Lung microvascular endothelial cell (primary cell): Measurements from ENCODE around the gene LINC01488. TPM values are rescaled to one million over a fixed set of nuclear protein-coding genes. Genes with fewer than 3 reads are reported as not detected.
A peak's percentile ranks its signal among the peaks of the same experiment; 100 is the strongest.

ENCODE experiments used
- DNase-seq, 2 donors: peaks; one replicate each; pipeline versions ENCODE4 v3.0.0 to v3.0.0-alpha.2; 2010; ENCODE audit warnings: low read depth in 2 of 2
- total RNA-seq: library from RNA; depleted of rRNA; stranded (reverse); fragments of >200 nt; gene quantifications from 2 replicates; pipeline ENCODE4 v1.2.1, GENCODE V29; 2014

Gene LINC01488
- total RNA-seq, 1 donor from 2014 or later: under 0.01 TPM

- DNase-seq: no peak
These were observed 44.3 kb downstream of the LINC01488 start for GRCh38 chr11:69525516-69526452.

GRCh38 chr11:69526453-69526810, 45.0 kb downstream of the LINC01488 start:
- no peak for DNase-seq

- no peak for DNase-seq
These were observed 47.5 kb downstream of the LINC01488 start for GRCh38 chr11:69529001-69529400.

DNA sequence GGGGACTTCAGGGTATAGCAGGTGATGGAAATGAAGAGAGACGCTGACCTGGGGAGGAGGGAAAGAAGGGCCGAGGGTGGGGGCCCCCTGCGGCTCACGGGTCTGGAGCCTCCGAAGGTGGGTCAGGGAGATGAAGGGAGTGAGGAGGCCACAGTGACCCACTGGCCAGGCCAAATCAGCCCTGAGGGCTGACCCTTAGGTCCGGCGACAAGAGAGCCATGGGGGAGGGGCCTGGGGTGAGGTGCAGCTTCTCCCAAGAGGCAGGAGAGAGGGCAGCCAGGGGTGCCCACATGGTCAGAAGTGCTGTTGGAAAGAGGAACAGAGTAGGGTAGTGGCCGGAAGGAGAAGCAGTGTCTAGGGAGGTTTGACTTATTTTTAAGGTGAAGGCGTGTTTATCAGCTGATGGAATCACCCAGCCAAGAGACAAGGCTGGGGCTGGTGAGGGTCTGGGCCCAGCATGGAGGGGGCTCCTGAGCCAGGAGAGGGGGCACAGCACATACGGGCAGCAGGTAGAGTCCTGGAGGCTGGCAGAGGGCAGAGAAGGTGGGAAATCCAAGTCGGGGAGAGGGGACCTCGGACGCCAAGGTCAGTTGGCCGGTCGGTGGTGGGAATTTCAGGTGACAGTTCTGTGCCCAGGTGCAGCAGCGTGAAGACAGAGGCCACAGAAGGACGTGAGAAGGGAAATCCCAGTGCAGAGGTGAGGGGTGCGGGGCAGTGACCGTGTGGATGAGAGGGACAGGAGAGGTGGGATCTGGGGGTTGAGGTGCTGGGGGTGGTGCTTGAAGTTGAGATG, 49.0 kb downstream of the LINC01488 start:
- no peak for DNase-seq

DNA sequence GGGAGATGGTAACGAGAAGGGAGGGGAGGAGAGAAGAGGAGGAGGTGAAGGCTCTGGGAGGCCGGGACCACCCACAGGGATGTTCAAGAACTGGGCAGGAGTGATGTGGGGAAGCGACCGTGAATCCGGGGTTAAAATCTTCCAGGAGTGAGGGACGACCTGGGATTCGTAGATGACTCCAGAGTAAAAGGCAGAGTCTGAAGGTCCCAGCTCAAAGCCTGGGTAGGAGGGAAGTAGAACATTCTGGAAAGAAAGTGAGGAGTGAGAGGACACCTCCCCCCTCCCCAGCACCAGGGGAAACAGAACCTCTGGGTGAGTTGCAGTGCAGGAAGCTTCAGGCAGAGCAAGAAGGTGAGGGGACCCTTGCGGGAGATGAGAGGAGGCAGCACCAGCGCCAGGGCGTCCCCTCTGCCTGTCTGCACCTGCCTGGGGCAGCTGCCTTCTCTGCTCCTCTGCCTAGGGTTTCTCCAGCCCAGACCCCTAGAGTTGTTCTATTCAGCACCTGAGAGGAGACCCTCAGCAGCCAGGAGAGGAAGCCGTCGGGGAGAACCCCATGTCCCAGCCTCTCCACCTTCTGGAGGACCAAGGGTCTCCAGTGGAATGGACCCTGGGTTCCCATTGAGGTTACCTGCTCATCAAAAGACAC, 49.7 kb downstream of the LINC01488 start:
- DNase-seq: no peak

DNA sequence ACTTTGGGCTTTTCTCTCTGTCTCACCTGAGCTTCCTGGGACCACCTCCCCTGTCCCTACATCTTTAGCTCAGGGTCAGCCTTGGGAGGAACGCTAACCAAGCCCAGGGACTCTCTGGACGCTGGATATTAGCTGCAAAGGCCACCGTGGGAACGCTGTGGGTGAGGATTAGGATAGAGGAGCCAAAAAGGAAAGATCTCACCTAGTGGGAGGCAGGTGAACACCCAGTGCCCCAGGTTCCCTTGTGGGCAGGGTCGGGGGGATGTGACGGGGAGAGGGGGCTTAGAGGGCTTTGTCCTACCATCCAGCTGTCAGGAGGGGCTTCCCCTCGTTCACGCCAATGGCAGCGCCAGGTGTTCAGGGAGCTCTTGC, 50.2 kb downstream of the LINC01488 start:
- DNase-seq: no peak

DNA sequence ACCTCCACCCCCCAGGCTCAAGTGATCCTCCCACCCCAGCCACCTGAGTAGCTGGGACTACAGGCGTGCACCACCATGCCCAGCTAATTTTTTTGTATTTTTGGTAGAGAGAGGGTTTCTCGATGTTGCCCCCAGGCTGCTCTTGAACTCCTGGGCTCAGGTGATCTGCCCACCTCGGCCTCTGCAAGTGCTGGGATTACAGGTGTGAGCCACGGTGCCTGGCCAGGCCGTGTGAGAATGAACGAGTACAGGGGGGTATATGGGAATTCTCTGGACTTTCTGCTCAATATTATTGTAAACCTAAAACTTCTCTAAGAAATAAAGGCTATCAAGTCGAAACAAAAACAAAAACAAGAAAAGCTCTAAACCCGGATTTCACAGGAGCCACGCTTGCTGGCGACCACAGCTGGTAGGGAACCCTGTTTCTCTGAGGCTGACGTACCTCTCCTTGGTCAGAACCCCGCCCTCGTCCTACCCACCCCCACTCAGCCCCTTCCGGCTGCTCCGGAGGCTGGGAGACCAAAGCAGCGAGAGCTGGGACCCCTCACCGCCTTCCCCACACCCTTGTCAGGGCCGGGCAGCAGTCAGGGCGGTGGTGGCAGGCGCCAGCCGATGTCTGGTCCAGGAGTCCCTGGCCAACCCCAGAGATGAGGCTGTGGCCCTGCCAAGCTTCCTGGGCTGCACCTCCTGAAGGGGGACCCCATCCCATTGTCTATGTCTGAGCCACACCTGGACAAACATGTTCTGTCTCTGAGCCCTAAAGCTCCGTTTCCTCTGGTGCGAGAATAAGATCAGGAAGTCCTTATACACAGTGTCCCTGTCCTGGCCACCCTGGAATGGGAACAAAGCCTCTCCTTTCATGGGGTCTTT, 52.1 kb downstream of the LINC01488 start:
- DNase-seq: no peak

GRCh38 chr11:69534166-69534530, 52.7 kb downstream of the LINC01488 start:
- no peak for DNase-seq

GRCh38 chr11:69535908-69536307, 54.4 kb downstream of the LINC01488 start:
- DNase-seq: no peak

- DNase-seq: no peak
These were observed 54.9 kb downstream of the LINC01488 start for GRCh38 chr11:69536406-69536805.

DNA sequence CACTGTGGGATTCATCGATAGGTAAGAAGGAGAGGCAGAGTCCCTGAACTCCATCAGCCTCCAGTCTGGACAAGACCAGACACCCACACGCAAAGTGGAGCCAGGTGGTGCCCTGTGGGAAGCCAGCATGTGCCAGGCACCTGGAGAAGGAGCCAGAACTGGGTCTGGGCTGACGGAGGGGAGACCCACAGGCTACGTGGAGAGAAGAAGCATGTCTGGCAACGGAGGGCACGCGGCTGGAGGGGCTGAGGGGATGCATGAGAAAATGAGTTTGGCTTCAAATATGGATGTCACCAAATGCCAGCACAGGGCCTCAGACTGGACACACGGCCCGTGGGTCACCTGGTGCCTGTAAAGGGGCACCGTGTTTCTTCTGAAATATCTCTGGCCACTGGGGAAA, 55.7 kb downstream of the LINC01488 start:
- DNase-seq: no peak

- no peak for DNase-seq
These were observed 56.6 kb downstream of the LINC01488 start for GRCh38 chr11:69537855-69538640.

GRCh38 chr11:69538854-69539253, 57.4 kb downstream of the LINC01488 start:
- no peak for DNase-seq

- DNase-seq: peak in 1 of 2 donors; percentile 14
These were observed 58.1 kb downstream of the LINC01488 start for GRCh38 chr11:69539416-69540117.

DNA sequence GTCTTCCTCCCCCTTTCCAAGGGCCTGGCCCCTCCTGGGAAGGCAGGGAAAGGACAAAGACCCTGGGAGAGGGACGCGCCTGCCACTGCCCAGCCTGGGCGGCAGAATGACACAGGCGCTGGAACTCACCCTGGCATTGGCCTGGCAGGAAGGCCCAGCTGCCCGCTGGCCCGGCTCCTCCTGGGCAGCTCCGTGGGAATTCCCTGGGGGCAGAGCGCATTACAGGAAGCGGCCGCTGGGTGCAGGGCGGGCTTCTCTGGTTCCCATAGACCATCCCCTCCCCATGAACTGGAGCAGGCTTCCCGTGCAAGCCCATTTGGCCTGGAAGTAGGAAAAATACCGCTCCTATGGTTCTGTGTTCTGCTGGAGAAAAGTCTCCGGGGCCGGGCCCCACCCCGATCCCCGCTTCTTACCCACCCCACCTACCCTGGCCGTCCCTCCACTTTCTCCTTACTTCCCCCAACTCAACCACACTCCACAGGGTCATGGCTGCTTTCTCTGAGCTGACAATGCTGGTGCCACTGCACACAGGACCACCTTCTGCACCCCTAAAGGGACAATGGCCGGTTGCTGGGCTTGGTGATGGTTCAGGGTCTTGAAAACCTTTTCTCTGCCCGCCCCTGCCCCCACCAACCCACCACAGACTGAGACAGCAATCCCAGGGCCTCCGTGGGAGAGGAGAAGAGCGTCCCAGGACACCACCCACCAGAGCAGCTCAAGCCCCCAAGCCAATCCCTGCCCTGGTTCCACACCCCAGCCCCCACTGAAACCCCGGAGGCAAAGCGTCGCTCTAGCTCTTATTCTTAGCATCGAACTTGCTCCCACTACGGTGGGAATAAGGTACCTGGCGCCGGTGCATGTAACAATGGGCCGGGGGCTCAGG, 58.9 kb downstream of the LINC01488 start:
- DNase-seq: peak; percentile 56 to 64

DNA sequence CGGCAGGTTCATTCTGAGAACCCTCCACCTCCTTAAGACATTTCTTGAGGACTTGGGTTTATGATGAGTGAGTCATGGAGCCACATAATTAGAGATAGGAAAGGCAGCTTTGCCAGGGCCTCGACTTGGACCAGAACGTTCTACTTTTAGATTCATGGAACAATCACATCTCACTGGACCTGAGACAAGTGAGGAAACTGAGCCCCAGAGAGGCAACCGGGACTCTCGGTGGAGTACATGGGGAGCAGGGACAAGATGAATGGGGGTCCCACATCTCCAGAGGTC, 59.5 kb downstream of the LINC01488 start:
- no peak for DNase-seq

- DNase-seq: peak in 1 of 2 donors; percentile 19
These were observed 60.2 kb downstream of the LINC01488 start for GRCh38 chr11:69541501-69542313.
